Measurements from ENCODE around the gene TXNIP.

GRCh38 chr1:145967288-145967687 is 29.1 kb downstream of the TXNIP start:
- TF ChIP-seq CTCF (IDR thresholded peaks at IDR 0.05 in 2 of 3, conservative IDR thresholded peaks at IDR 0.05 in 1 of 3; ENCODE audit: borderline replicate concordance in 1 of 3, insufficient read depth in 1 of 3, low read depth in 2 of 3, low read length in 2 of 3), result no peak
- no peak for TF ChIP-seq SP1 (IDR thresholded peaks at IDR 0.05; ENCODE audit: low read depth)
- no peak for TF ChIP-seq POLR2A (IDR thresholded peaks at IDR 0.05; ENCODE audit: borderline replicate concordance, extremely low read depth, insufficient read depth, insufficient read length)
- TF ChIP-seq SRF (IDR thresholded peaks at IDR 0.05; ENCODE audit: low read depth), result no peak
- TF ChIP-seq POLR2AphosphoS5 (IDR thresholded peaks at IDR 0.05; ENCODE audit: low read depth, low read length), result no peak
- no peak for TF ChIP-seq ELF1 (IDR thresholded peaks at IDR 0.05; ENCODE audit: borderline replicate concordance, low read depth)
- no peak for TF ChIP-seq EZH2 (IDR thresholded peaks at IDR 0.05)
- TF ChIP-seq EZH2phosphoT487 (IDR thresholded peaks at IDR 0.05; ENCODE audit: borderline replicate concordance), result no peak
- TF ChIP-seq JUND (IDR thresholded peaks at IDR 0.05), result no peak
- TF ChIP-seq CEBPB (IDR thresholded peaks at IDR 0.05; ENCODE audit: low read depth), result no peak
- TF ChIP-seq ATF3 (IDR thresholded peaks at IDR 0.05), result no peak
- no peak for TF ChIP-seq SIN3A (IDR thresholded peaks at IDR 0.05; ENCODE audit: low read depth)
